ENCODE results near the gene ELOA.
"Not testable (repeated sequence)": the region's sequence is repeated elsewhere in the genome, so short reads cannot be mapped to it uniquely, and the experiment has no call there.

ELOA gene

DNA sequence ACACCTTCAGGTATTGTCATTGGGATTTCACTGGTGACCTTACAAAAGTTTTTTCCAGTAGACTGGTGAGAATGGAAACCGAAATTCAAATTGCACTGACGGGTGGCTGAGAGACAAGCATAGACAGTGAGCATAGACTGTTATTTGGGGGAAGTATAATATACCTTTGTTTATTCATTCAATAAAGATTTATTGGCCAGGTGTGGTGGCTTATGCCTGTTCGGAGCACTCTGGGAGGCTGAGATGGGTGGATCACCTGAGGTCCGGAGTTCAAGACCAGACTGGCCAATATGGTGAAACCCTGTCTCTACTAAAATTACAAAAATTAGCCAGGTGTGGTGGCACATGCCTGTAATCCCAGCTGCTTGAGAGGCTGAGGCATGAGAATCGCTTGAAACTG lies 10.0 kb upstream of the ELOA start:
- not testable (repeated sequence) for DNase-seq (ENCODE audit: low spot score)

DNA sequence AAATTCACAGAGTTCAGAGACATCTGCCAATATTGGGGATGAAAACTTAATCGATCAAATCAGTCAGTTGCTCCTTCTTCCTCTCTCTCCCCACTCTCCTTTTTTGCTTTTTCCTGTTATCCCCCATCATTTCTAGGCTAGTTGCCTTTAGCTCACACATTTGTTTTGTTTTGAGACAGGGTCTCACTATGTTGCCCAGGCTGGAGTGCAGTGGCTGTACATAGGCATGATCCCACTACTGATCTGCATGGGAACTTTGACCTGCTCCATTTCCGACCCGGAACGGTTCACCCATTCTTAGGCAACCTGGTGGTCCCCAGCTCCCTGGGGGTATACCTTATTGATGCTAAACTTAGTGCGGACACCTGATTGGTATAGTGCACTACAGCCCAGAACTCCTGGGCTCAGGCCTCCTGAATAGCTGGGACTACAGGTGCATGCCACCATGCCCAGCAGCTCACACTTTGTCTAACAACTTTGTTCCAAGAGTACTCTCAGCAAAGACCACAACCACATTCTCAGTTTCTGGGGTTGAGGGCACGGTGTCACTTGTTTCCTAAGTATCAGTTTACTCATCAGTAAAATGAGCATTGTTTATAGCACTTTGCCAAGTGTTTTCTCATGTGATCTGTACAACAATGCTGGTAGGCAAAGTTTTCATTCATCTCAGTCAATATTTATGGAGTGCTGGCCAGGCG lies 6.7 kb upstream of the ELOA start:
- no peak for DNase-seq (ENCODE audit: low spot score)

DNA sequence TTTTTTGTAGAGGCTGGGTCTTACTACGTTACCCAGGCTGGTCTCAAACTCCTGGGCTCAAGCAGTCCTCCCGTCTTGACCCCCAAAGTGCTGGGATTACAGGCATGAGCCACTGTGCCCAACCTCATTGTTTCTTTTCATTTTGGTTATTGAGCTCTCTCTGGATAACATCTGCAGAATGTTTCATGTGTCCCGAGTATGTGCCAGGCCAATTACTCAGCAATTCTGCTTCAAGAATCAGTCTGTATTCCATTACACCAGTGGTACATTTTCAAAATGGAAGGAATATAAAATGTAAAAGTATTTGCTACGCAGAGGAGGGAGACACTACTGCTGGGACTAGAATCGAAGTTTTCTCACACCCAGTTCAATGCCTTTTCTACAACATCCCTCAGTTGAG lies 1.7 kb upstream of the ELOA start:
- DNase-seq (ENCODE audit: low spot score) = no peak

DNA sequence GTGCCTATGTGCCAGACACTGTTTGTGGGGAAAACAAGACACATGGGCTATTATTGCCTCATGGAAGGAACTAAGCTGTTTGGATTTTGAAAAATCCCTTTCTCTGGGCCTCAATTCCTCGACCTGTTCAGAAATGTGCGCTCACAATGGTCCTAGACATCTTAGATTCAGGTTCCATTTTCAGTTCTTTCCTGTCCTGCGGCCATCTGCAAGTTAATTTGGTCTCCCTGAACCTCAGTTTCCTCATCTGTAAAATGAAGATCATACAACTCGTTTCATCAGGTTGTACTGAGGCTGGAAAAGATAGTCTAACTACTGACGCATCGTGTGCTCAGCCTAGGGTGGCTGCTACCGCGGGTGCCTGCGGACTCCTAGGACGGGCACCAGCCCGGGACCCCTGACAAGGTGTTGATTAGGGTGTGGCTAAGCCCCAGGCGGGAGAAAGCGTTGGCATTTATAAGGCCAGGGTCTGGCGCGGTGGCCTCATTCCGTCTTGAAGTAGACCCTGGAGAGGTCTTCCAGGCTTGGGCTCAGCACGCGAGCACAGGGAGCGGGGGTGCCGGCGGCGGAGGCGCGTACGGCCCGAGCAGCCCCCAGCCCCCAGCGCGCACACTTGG lies 493 bp upstream of the ELOA start:
- no peak for DNase-seq (ENCODE audit: low spot score)

DNA sequence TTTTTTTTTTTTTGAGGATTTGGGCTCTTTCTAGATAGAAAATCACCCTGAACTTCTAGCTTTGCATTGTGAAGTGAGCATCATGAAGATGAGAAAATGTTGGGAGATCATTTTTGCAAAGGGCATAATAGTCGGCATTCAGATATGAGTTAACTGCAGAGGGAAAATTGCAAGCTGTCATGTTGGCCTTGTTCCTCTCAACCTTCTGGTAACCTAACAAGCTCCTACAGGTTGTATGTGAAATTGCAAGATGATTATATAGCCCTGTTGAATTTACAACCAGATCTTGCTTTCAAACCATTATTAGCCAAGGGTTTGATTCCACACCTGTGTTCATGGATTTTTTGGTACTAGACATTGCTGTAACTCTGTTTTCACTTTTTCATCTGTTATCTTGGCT lies 2.2 kb downstream of the ELOA start:
- no peak for DNase-seq (ENCODE audit: low spot score)

DNA sequence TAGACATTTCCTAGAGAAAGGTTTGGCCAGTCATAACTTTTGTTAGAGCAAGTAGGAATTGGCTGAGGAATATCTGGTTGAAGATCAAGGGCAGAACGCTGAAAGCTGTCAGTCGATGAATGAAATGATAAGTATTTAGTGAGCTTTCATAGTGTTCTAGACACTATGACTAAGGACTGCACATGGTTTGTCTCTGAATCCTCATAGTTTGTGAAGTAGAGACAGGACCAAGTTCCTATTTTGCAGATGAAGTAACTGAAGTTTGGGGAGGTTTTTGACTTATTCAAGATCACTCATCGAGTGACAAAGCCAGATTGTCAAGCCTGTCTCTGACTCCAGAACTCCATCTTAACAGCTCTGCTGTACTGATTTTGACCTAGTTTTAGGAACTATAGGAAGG lies 4.7 kb downstream of the ELOA start:
- DNase-seq (ENCODE audit: low spot score) = no peak

DNA sequence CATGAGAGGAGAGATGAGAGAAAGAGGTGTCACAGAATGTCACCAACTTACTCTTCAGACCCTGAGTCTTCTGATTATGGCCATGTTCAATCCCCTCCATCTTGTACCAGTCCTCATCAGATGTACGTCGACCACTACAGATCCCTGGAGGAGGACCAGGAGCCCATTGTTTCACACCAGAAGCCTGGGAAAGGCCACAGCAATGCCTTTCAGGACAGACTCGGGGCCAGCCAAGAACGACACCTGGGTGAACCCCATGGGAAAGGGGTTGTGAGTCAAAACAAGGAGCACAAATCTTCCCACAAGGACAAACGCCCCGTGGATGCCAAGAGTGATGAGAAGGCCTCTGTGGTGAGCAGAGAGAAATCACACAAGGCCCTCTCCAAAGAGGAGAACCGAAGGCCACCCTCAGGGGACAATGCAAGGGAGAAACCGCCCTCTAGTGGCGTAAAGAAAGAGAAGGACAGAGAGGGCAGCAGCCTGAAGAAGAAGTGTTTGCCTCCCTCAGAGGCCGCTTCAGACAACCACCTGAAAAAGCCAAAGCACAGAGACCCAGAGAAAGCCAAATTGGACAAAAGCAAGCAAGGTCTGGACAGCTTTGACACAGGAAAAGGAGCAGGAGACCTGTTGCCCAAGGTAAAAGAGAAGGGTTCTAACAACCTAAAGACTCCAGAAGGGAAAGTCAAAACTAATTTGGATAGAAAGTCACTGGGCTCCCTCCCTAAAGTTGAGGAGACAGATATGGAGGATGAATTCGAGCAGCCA lies 8.0 kb downstream of the ELOA start:
- no peak for DNase-seq (ENCODE audit: low spot score)

DNA sequence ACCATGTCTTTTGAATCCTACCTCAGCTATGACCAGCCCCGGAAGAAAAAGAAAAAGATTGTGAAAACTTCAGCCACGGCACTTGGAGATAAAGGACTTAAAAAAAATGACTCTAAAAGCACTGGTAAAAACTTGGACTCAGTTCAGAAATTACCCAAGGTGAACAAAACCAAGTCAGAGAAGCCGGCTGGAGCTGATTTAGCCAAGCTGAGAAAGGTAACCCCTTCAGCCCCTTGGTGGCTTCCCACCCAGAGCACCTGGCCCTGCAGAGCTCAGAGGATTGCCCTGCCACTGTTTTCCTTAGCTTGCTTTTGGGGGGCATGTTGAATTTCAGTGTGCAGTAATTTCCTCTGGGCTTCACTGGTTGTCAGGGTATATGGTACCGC lies 8.5 kb downstream of the ELOA start:
- DNase-seq (ENCODE audit: low spot score) = no peak

DNA sequence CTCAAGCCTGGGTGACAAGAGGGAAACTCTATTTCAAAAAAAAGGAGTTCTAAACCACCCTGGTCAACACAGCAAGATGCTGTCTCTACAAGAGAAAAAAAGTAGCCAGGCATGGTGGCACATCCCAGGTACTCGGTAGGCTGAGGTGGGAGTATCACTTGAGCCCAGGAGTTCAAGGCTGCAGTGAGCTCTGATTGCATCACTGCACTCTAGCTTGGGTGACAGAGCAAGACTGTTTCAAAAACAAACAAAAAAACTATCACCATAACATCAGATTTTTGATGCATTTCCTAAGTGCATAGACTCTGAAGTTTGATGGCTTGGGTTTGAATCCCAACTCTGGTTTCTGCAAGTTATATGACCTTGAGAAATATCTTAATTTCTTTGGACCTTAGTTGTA lies 9.6 kb downstream of the ELOA start:
- no peak for DNase-seq (ENCODE audit: low spot score)

DNA sequence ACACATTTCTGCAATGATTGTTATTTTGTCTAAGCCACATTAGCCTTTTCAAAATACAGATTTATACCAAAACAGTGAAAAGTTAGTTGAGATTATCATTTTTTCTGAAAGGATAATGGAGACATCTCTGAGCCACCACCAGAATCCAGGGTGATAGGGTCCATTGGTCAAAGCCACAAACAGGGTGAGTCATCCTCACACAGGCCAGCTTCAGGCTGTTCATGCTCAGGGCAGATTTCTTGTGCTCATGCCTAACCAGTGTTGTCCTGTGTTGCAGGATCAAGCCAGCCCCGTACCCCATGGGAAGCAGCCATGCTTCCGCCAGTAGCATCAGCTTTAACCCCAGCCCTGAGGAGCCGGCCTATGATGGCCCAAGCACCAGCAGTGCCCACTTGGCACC lies 13.4 kb downstream of the ELOA start:
- DNase-seq (ENCODE audit: low spot score) = no peak

DNA sequence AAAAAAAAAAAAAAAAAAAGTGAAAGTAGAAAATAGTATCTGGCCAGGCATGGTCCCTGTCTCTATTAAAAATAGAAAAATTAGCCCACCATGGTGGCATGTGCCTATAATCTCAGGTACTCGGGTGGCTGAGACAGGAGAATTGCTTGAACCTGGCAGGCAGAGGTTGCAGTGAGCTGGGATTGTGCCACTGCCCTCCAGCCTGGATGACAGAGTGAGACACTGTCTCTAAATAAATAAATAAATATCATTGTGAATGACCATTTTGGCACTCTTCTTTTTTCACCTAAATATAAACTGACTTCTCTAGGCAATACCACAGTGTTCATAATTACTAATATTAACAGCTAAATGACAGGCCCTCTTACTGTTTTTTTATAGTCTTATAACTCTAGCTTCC lies 14.5 kb downstream of the ELOA start:
- no peak for DNase-seq (ENCODE audit: low spot score)

DNA sequence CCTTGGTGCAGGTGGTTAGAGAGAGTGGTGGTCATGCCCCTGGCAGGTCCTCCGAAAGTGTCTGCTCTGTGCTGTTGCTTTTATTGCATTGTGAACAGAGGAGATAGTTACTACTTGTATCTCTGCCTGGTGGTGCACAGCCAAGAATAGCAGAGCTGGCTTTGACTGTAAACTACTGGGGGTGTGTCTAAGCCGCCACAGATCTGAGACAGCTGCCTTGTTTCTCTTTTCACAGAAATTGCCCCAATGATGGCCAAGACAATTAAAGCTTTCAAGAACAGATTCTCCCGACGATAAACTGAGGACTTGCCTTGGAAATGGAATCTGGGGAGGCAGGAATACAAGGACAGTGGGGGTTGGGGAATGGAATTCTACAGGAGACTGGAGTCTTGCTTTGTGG lies 16.0 kb downstream of the ELOA start:
- peak; percentile 85 for DNase-seq (ENCODE audit: low spot score)

DNA sequence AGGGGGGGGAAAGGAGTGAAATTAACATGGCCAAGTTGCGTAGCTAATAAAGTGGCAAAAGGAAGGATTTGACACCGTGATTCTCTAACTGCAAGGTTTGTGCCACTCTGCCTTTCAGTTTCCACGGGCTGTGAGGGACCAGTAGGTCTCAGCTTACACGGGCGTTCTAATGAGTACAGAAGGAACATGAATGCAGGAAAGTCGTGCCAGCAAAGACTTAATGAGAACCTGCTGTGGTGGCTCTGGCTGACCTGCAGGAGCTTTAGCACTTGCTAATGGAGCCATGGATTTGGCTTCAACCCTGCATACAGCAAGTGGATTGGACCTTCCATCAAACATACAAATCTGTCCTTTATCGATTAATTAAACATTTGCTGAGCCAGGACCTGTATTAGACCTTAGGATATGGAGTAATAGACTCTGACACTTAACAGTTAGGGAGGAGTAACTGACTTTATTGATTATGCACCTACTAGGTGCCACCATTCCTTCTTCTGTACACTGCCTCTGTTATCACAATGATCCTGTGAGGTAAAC lies 19.8 kb downstream of the ELOA start:
- DNase-seq (ENCODE audit: low spot score) = no peak

DNA sequence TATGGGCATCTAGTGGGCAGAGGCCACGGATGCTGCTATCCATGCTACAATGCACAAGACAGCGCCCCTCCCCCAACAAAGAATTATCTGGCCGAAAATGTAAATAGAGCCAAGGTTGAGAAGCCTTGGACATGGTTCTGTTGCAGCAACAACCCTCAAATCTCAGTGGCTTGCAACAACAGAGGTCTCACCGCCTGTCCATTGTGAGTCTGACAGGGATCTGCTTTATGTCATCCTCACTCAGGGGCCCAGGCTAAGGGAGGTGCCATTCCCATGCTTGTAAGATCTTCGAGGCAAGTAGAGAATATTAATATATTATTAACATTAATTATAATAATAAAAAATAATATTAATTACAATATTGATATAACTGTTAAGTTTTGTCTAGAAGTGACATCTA lies 25.5 kb downstream of the ELOA start:
- DNase-seq (ENCODE audit: low spot score) = no peak

DNA sequence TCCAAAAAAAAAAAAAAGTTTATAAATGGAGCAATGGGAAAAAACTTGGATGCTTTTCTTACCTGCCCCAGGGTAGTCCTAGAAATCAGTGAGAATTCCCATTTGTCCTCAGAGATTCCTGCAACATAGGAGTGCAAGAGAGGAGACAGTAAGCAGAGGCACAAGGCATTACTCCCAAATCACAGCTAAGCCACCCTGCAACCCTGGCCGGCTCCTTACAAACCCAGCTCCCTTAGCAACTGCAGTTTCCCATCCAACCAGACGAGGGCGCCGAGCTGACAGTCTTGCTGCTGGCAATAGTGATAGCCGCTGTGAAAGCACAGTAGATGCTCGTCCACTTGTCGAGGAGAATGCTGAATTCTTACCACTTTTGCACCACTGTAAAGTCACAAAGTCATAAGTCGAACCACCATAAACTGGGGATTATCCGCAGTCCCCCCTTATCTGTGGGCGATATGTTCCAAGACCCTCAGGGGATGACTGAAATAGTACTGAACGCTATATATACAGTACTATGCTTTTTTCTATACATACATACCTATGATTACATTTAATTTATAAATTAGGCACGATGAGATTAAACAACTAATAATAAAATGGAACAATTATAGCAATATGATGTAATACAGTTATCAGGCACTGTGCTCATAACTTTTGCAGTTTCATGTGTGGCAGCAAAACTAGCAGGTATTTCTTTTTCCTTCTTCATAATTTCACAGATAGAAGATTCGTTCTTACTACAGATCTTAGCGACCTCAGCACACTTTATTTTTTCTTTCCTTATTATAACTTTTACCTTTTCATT lies 29.0 kb downstream of the ELOA start:
- peak; percentile 65 for DNase-seq (ENCODE audit: low spot score)

DNA sequence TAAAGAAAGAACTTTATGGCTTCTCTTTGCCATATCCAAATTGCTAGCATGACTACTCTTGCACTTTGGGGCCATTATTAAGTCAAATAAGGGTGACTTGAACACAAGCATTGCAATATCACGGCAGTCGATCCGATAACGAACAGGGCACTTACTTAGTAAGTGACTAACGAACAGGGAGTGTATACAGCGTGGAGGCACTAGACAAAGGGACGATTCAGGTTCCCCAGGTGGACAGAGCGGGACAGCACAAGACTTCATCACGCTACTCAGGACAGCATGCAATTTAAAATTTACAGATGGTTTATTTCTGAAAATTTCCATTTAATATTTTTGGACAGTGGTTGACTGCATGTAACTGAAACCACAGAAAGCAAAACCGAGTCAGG lies 29.6 kb downstream of the ELOA start:
- DNase-seq (ENCODE audit: low spot score) = no peak

DNA sequence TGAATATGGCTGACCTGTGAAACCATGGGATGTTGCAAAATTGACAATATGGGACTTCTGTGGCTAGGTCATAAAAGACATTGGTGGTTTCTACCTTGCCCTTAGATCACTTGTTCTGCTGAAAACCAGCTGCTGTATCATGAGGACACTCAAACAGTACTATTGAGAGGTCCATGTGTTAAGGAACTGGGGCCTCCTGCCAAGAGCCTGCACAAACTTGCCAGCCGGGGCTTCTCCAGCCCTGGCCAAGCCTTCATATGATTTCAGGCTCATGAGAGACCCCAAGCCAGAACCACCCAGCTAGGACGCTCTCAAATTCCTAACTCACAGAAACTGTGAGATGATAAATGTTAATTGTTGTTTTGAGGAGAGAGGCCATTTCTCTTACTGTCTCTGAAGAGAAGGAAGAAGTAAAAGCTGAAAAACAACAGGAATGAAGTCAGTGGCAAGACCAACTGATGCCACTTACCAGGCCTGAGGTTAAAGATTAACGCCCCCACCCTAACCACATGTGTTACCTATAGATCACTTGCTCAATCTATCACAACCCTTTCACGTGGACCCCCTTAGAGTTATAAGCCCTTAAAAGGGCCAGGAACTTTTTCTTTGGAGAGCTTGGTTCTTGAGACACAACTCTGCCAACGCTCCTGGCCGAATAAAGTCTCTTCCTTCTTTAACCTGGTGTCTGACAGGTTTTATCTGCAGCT lies 31.1 kb downstream of the ELOA start:
- DNase-seq (ENCODE audit: low spot score) = no peak

DNA sequence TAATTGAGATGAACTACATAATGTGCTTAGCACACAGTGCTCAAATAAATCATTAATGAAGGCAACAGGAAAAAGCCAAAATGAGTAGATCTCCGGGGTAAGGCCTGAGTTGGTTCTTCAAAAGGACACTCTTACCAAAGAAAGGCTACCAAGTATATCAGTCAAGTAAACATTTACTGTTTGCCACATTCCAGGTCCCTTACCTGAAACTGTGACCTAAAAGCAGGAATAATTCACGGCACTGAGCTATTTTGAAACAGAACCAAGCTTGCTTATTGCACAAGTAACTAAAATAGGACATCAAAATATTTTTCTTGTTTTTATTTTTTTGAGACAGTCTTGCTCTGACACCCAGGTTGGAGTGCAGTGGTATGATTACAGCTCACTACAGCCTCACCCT lies 32.9 kb downstream of the ELOA start:
- no peak for DNase-seq (ENCODE audit: low spot score)

DNA sequence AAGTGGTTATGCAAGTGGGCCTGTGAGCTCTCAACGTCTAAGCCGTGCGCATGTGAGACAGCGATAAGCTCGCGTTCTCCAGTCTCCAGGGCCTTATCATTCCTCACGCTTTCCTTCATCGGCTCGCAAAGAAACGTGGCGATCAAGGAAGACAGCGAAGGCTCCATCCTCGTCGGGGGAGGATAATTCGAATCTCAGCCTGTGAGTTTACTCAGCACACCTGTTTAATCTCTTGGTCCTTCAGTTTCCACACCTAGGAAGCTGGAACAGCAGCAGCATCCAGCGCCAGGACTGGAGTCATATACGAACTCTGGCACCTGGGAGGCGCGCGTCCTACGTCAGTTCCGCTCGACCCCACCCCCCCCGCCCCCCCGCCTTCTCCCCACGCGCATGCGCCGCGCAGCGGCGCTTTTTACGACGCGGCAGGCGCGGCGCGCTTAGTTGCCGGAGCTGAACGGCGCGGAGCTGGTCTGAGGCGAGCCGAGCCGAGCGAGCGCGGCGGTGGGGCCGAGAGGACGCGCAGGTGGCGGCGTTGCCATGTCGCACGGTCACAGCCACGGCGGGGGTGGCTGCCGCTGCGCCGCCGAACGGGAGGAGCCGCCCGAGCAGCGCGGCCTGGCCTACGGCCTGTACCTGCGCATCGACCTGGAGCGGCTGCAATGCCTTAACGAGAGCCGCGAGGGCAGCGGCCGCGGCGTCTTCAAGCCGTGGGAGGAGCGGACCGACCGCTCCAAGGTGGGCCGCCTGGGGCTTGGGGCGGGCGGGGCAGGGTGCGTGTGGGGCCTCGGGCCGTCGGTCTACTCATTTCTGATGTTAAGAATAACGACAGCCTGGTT lies 34.9 kb downstream of the ELOA start, which contains the start of gene PITHD1:
Gene PITHD1 (plus strand): TSS at position 440 of the 836 bp plus-strand sequence. CDS start 98 bp downstream, at position 538.
- DNase-seq (ENCODE audit: low spot score) = peak; percentile 78

DNA sequence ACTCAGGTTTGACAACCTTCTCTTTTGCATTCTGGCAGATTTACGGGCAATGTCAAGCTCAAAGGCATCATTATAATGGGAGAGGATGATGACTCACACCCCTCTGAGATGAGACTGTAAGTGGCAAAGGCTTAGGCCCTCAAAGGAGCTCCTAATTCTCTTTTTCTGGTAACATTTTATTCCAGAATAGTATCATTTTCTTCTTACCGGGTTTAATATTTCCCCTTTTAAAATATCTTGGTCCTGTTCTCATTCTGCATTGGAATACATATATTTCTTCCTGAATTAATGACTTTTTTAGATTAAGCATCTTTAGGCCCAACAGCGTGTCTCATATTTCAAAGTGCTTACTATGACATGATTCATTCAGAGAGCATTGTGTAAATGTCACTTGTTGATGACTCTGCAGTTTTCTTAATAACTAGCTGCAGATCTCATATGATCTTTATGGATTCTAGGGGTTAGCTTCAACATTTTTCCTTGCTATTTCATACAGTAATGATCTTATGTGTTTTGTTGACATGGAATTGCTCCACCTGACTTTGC lies 36.6 kb downstream of the ELOA start:
- DNase-seq (ENCODE audit: low spot score) = no peak

Measured in globus pallidus (tissue), 1 donor.